HG03097 (cell line): ENCODE measurements around the gene DSCAML1.

ENCODE experiments used
- ATAC-seq: cut with Tn5 transposase; IDR thresholded peaks from one replicate; pipeline ENCODE4 v1.9.1; 2021; ENCODE audit not compliant: unreplicated experiment, low FRiP score

Gene DSCAML1

GRCh38 chr11:117538263-117539135 is 258.5 kb downstream of the DSCAML1 start:
- ATAC-seq: no peak

GRCh38 chr11:117535850-117536411 is 261.1 kb downstream of the DSCAML1 start:
- no peak for ATAC-seq

- no peak for ATAC-seq
Observed at GRCh38 chr11:117535201-117535849, 261.7 kb downstream of the DSCAML1 start.

- ATAC-seq: no peak
Observed at GRCh38 chr11:117532568-117532967, 264.4 kb downstream of the DSCAML1 start.

GRCh38 chr11:117529816-117530215 is 267.2 kb downstream of the DSCAML1 start:
- no peak for ATAC-seq

- no peak for ATAC-seq
Observed at GRCh38 chr11:117528097-117528721, 268.8 kb downstream of the DSCAML1 start.

- no peak for ATAC-seq
Observed at GRCh38 chr11:117527271-117527670, 269.7 kb downstream of the DSCAML1 start.

- ATAC-seq: no peak
Observed at GRCh38 chr11:117525866-117526542, 271.0 kb downstream of the DSCAML1 start.

- no peak for ATAC-seq
Observed at GRCh38 chr11:117524468-117525183, 272.4 kb downstream of the DSCAML1 start.

GRCh38 chr11:117523680-117524079 is 273.3 kb downstream of the DSCAML1 start:
- ATAC-seq: no peak

GRCh38 chr11:117521974-117522373 is 275.0 kb downstream of the DSCAML1 start:
- no peak for ATAC-seq

- no peak for ATAC-seq
Observed at GRCh38 chr11:117520966-117521365, 276.1 kb downstream of the DSCAML1 start.

- no peak for ATAC-seq
Observed at GRCh38 chr11:117520201-117520600, 276.8 kb downstream of the DSCAML1 start.

GRCh38 chr11:117519590-117519989 is 277.4 kb downstream of the DSCAML1 start:
- no peak for ATAC-seq

- no peak for ATAC-seq
Observed at GRCh38 chr11:117519170-117519569, 277.8 kb downstream of the DSCAML1 start.

GRCh38 chr11:117518455-117518854 is 278.6 kb downstream of the DSCAML1 start:
- ATAC-seq: no peak

- ATAC-seq: no peak
Observed at GRCh38 chr11:117517097-117517496, 279.9 kb downstream of the DSCAML1 start.

GRCh38 chr11:117515892-117516787 is 280.9 kb downstream of the DSCAML1 start:
- no peak for ATAC-seq

- ATAC-seq: no peak
Observed at GRCh38 chr11:117514256-117514655, 282.8 kb downstream of the DSCAML1 start.
